Stimulated activated CD8-positive, alpha-beta memory T cell treated with anti-CD3 and anti-CD28 coated beads, Interleukin-15, amount 100 ng/mL, for 24 hours (primary cell): Measurements from ENCODE around the gene SLC41A3.
"Not testable (repeated sequence)": the region's sequence is repeated elsewhere in the genome, so short reads cannot be mapped to it uniquely, and the experiment has no call there.

Experiments used
- DNase-seq: peaks from one replicate; pipeline ENCODE4 v3.0.0-alpha.2; 2020; ENCODE audit warnings: low read depth

SLC41A3 gene

GRCh38 chr3:125957674-125958510, 126.0 kb downstream of the SLC41A3 start:
- no peak for DNase-seq

GRCh38 chr3:125957020-125957419, 126.9 kb downstream of the SLC41A3 start:
- not testable (repeated sequence) for DNase-seq
